H1 (cell line): ENCODE measurements around the gene HYDIN. TPM values are rescaled to one million over a fixed set of nuclear protein-coding genes. Genes with fewer than 3 reads are reported as not detected.

Source experiments
- CBX8 ChIP-seq: fragments of 300-800, 300-1000 bp; sonication (generic); IDR thresholded peaks from 2 replicates; pipeline ENCODE4 v1.7.1; 2016; ENCODE audit warnings: low read depth, low read length, borderline replicate concordance
- CHD1 ChIP-seq: IDR thresholded peaks from 2 replicates; pipeline ENCODE4 v1.6.1; 2012; ENCODE audit warnings: low read depth, low read length, improper control_type of control experiment
- EP300 ChIP-seq, 2 experiments: IDR thresholded peaks; 1 replicate in 1 of 2; 2 replicates in 1 of 2; pipeline ENCODE4 v1.6.1; 2011 to 2012; ENCODE audit warnings: low read depth in 2 of 2, low read length in 2 of 2, mild to moderate bottlenecking in 2 of 2, borderline replicate concordance in 1 of 2, inconsistent platforms in 1 of 2, moderate library complexity in 1 of 2
- MAFK ChIP-seq: IDR thresholded peaks from 2 replicates; pipeline ENCODE4 v1.6.1; 2012; ENCODE audit warnings: low read depth, mild to moderate bottlenecking, improper control_type of control experiment, low read length
- POLR2A ChIP-seq, 2 experiments: IDR thresholded peaks; 1 replicate in 1 of 2; 2 replicates in 1 of 2; pipeline ENCODE4 v1.6.1; 2011; ENCODE audit warnings: low read depth in 2 of 2, low read length in 2 of 2, mild to moderate bottlenecking in 2 of 2; ENCODE audit errors: control extremely low read depth in 1 of 2
- RAD21 ChIP-seq, 2 experiments: IDR thresholded peaks in 1 of 2; conservative IDR thresholded peaks in 1 of 2; 2 replicates each; pipeline ENCODE4 v1.6.1; 2011; ENCODE audit warnings: low read depth in 2 of 2, low read length in 2 of 2, improper control_type of control experiment in 1 of 2, inconsistent platforms in 1 of 2, mild to moderate bottlenecking in 1 of 2, moderate library complexity in 1 of 2
- SIRT6 ChIP-seq: IDR thresholded peaks from one replicate; pipeline ENCODE4 v1.7.1; 2012; ENCODE audit warnings: low read length, inconsistent platforms
- SRF ChIP-seq: IDR thresholded peaks from 2 replicates; pipeline ENCODE4 v1.6.1; 2011; ENCODE audit warnings: mild to moderate bottlenecking, low read depth, low read length, moderate library complexity
- TAF7 ChIP-seq: optimal IDR thresholded peaks from 2 replicates; pipeline ENCODE3; 2011; ENCODE audit warnings: low read depth, mild to moderate bottlenecking, inconsistent platforms, low read length, moderate library complexity, borderline replicate concordance
- polyA plus RNA-seq, 7 experiments: library from polyadenylated mRNA; depleted of rRNA in 3 of 7; stranded (reverse) in 5 of 7; unstranded in 2 of 7; fragments of >200 nt in 5 of 7; fragments of 200-250 nt in 2 of 7; gene quantifications; 1 replicate in 5 of 7; 2 replicates in 1 of 7; 4 replicates in 1 of 7; pipeline versions ENCODE4 v1.2.1 to v1.2.3, GENCODE V29; 2011 to 2013; ENCODE audit warnings: missing spikeins in 2 of 7, mixed read lengths in 2 of 7
- total RNA-seq: library from RNA; stranded (reverse); fragmentation: NEBNext Ultra II Directional; extraction: Animal tissue kit (Norgen Biotek cat#: 25700); gene quantifications from 2 replicates; pipeline ENCODE4 v1.2.1, GENCODE V29; 2021
- TF ChIP-seq, protein P1 (sequence below): fragments of 300-600 bp; sonication (generic); IDR thresholded peaks from 2 replicates; pipeline ENCODE4 v1.7.1; 2012; ENCODE audit warnings: low read length, moderate library complexity, mild to moderate bottlenecking, inconsistent platforms; ENCODE audit not compliant: insufficient replicate concordance

The HYDIN gene
- total and polyA plus RNA-seq, 2 of the 8 experiments (the other 6 are each of a cell fraction or from before 2014, with no cell fraction given), result 1.1 to 1.8 TPM

DNA sequence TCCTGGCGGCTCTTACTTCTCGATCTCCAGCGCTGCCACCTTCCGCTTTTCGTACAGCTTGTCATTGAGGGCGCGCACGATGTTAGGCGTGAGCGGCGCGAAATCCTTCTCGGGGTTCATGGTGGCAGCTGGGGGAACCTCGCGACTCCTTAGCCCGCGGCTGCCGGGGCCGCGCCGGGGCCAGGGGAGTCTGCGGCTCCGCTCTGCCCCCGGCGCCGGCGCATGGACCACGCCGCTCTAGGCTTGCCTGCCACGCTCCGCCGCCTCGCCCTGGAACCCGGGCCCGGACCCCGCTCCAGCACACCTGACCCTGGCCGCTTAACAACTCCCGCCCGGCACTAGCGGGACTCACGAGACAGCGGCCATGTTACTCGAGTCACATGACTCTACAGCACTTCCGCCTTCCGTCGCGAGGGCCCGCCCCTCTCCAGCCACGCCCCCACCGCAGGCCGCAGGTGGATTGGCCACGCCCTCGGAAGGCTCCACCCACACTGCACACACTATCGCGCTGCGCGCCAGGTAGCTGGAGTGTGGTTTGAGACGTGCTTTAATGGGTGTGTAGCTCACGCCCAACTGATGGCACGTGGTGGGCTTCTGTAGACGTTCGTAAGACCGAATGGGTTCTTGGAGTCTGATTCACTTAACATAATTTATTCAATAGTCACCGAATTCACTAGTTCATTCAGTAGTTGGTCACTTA is 429.6 kb downstream of the HYDIN start, which contains the start of gene VAC14 (continued):
- TF ChIP-seq, protein P1, sequence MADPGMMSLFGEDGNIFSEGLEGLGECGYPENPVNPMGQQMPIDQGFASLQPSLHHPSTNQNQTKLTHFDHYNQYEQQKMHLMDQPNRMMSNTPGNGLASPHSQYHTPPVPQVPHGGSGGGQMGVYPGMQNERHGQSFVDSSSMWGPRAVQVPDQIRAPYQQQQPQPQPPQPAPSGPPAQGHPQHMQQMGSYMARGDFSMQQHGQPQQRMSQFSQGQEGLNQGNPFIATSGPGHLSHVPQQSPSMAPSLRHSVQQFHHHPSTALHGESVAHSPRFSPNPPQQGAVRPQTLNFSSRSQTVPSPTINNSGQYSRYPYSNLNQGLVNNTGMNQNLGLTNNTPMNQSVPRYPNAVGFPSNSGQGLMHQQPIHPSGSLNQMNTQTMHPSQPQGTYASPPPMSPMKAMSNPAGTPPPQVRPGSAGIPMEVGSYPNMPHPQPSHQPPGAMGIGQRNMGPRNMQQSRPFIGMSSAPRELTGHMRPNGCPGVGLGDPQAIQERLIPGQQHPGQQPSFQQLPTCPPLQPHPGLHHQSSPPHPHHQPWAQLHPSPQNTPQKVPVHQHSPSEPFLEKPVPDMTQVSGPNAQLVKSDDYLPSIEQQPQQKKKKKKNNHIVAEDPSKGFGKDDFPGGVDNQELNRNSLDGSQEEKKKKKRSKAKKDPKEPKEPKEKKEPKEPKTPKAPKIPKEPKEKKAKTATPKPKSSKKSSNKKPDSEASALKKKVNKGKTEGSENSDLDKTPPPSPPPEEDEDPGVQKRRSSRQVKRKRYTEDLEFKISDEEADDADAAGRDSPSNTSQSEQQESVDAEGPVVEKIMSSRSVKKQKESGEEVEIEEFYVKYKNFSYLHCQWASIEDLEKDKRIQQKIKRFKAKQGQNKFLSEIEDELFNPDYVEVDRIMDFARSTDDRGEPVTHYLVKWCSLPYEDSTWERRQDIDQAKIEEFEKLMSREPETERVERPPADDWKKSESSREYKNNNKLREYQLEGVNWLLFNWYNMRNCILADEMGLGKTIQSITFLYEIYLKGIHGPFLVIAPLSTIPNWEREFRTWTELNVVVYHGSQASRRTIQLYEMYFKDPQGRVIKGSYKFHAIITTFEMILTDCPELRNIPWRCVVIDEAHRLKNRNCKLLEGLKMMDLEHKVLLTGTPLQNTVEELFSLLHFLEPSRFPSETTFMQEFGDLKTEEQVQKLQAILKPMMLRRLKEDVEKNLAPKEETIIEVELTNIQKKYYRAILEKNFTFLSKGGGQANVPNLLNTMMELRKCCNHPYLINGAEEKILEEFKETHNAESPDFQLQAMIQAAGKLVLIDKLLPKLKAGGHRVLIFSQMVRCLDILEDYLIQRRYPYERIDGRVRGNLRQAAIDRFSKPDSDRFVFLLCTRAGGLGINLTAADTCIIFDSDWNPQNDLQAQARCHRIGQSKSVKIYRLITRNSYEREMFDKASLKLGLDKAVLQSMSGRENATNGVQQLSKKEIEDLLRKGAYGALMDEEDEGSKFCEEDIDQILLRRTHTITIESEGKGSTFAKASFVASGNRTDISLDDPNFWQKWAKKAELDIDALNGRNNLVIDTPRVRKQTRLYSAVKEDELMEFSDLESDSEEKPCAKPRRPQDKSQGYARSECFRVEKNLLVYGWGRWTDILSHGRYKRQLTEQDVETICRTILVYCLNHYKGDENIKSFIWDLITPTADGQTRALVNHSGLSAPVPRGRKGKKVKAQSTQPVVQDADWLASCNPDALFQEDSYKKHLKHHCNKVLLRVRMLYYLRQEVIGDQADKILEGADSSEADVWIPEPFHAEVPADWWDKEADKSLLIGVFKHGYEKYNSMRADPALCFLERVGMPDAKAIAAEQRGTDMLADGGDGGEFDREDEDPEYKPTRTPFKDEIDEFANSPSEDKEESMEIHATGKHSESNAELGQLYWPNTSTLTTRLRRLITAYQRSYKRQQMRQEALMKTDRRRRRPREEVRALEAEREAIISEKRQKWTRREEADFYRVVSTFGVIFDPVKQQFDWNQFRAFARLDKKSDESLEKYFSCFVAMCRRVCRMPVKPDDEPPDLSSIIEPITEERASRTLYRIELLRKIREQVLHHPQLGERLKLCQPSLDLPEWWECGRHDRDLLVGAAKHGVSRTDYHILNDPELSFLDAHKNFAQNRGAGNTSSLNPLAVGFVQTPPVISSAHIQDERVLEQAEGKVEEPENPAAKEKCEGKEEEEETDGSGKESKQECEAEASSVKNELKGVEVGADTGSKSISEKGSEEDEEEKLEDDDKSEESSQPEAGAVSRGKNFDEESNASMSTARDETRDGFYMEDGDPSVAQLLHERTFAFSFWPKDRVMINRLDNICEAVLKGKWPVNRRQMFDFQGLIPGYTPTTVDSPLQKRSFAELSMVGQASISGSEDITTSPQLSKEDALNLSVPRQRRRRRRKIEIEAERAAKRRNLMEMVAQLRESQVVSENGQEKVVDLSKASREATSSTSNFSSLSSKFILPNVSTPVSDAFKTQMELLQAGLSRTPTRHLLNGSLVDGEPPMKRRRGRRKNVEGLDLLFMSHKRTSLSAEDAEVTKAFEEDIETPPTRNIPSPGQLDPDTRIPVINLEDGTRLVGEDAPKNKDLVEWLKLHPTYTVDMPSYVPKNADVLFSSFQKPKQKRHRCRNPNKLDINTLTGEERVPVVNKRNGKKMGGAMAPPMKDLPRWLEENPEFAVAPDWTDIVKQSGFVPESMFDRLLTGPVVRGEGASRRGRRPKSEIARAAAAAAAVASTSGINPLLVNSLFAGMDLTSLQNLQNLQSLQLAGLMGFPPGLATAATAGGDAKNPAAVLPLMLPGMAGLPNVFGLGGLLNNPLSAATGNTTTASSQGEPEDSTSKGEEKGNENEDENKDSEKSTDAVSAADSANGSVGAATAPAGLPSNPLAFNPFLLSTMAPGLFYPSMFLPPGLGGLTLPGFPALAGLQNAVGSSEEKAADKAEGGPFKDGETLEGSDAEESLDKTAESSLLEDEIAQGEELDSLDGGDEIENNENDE, result no peak
- TF ChIP-seq POLR2A (IDR thresholded peaks at IDR 0.05; ENCODE audit: control extremely low read depth in 1 of 2, low read depth in 2 of 2, low read length in 2 of 2) (peak; percentile 88 to 89), CHD1 (no peak), EP300 (IDR thresholded peaks at IDR 0.05; ENCODE audit: borderline replicate concordance in 1 of 2, low read depth in 2 of 2, low read length in 2 of 2) (no peak), TAF7 (peak; percentile 85), SIRT6 (no peak), RAD21 (IDR thresholded peaks at IDR 0.05 in 1 of 2, conservative IDR thresholded peaks at IDR 0.05 in 1 of 2; ENCODE audit: low read depth in 2 of 2, low read length in 2 of 2) (no peak), CBX8 (no peak), SRF (no peak), MAFK (no peak)
